NCI-H69 (cell line): Measurements from ENCODE around the gene TMEM163.

Experiments
- DNase-seq: peaks from one replicate; lab custom pipeline; 2025; lab: John Stamatoyannopoulos, UW

The TMEM163 gene

GRCh38 chr2:134581877-134582546 lies 136.8 kb downstream of the TMEM163 start:
- DNase-seq: no peak

DNA sequence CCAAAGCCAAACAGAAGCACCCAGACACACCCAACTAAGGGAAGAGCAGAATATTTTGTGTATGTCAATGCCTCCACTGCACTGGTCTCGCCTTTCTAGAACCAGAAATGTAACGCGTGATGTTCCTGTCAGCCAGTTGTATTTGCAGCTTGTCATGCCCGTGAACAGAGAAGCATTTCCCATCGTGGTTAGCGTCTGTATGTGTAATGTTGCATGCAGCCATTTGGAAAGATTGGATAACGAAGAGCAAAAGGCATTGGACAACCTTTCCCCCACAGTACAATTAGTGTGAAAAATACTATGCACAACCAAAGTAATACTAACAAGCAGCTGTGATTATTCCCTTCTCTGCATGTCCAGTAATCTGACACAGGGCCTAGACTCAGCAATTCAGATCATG lies 140.5 kb downstream of the TMEM163 start:
- no peak for DNase-seq

GRCh38 chr2:134576478-134576877 lies 142.3 kb downstream of the TMEM163 start:
- no peak for DNase-seq

- no peak for DNase-seq
Measured at GRCh38 chr2:134575888-134576287, 142.9 kb downstream of the TMEM163 start.

GRCh38 chr2:134574611-134575330 lies 144.0 kb downstream of the TMEM163 start:
- DNase-seq: peak; percentile 100

GRCh38 chr2:134573724-134574123 lies 145.1 kb downstream of the TMEM163 start:
- no peak for DNase-seq

GRCh38 chr2:134573085-134573370 lies 145.8 kb downstream of the TMEM163 start:
- no peak for DNase-seq

- DNase-seq: no peak
Measured at GRCh38 chr2:134572314-134573084, 146.3 kb downstream of the TMEM163 start.

- no peak for DNase-seq
Measured at GRCh38 chr2:134570676-134571075, 148.1 kb downstream of the TMEM163 start.

DNA sequence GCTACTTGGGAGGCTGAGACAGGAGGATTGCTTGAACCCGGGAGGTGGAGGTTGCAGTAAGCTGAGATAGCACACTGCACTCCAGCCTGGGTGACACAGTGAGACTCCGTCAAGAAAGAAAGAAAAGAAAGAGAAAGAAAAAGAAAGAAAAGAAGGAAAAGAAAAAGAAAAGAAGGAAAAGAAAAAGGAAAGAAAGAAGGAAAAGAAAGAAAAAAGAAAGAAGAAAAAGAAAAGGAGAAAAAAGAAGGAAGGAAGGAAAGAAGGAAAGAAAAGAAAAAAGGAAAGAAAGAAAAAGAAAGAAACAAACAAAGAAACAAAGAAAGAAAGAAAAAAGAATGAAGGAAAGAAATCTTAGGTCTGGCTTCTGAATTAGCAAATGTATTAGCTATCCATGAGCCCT lies 150.4 kb downstream of the TMEM163 start:
- DNase-seq: no peak

GRCh38 chr2:134567666-134568065 lies 151.1 kb downstream of the TMEM163 start:
- DNase-seq: no peak

DNA sequence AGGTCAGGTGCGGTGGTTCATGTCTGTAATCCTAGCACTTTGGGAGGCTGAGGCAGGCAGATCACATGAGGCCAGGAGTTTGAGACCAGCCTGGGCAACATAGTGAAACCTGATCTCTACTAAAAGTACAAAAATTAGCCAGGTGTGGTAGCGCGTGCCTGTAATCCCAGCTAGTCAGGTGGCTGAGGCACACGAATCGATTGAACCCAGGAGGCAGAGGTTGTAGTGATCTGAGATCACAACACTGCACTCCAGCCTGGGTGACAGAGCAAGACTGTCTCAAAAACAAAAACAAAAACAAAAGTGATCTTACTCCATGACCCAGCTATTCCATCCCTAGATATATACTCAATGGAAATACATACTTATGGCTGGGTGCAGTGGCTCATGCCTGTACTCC lies 153.8 kb downstream of the TMEM163 start:
- peak; percentile 100 for DNase-seq

GRCh38 chr2:134564549-134564948 lies 154.3 kb downstream of the TMEM163 start:
- DNase-seq: no peak

DNA sequence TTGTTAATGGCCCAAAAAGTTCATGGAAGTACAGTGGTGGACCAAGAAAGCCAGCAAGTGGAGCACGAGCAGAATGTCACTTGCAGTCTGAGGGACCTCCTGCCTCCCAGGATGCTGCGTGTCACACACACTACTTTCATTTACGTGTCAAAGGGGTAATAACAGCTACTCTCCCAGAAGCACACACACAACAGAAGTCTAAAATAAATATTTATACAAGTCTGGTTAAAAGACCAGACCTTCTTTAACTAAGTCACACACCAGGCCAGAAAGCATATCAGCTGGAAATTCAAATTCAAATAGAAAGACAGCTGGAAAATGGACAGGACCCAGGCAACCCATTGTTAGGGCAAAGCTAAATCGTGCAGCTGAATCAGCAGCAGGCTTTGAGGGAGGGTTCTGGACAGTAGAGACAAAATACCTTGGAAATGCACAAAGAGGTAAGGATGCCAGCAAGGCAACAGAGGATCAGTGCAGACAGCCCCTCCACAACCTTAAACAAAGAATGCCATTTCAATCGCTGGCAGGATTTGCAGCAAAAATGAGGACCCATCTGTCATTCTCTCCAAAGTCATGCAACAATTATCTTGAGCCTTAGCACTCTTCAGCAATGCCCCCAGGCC lies 160.5 kb downstream of the TMEM163 start:
- peak; percentile 100 for DNase-seq

- no peak for DNase-seq
Measured at GRCh38 chr2:134555411-134555810, 163.4 kb downstream of the TMEM163 start.

GRCh38 chr2:134553657-134554056 lies 165.1 kb downstream of the TMEM163 start:
- DNase-seq: no peak

GRCh38 chr2:134550566-134551164 lies 168.1 kb downstream of the TMEM163 start:
- no peak for DNase-seq

GRCh38 chr2:134549104-134549503 lies 169.7 kb downstream of the TMEM163 start:
- DNase-seq: no peak

- no peak for DNase-seq
Measured at GRCh38 chr2:134540990-134541389, 177.8 kb downstream of the TMEM163 start.

DNA sequence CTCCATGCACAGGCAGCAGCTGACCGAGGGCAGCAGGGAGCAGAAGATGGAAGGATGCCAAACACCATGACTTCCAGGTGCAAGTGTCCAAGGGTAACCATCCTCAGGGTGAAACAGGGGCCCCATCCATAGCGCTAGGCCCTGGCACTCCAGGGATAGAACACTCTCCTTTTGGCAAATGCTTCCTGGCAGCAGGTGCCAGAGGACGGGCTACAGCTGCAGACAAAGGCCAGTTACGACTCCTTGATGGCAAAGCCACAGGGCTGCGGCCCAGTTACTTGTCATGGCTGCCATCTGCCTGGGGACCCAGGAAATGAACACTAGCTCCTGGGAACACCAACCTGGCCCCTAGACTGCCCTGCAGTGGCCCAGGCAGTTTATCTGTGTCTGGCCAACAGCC lies 178.8 kb downstream of the TMEM163 start:
- DNase-seq: peak; percentile 100

DNA sequence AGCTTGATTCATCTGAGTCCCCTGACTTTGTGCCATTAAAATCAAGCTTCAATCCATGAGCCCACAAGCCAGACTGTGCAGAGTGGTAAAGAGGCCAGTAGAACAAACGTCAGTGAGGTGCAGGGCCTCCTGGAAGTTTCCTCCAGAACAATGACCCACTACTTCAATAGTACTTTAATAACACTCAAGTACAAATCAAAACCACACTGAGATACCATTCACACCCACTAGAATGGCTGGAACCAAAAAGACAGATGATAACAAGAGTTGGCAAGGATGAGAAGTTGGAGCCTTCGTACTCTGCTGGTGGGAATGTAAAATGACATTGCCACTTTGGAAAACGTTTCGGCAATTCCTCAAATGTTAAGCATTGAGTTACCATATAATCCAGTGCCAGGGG lies 181.1 kb downstream of the TMEM163 start:
- DNase-seq: no peak

DNA sequence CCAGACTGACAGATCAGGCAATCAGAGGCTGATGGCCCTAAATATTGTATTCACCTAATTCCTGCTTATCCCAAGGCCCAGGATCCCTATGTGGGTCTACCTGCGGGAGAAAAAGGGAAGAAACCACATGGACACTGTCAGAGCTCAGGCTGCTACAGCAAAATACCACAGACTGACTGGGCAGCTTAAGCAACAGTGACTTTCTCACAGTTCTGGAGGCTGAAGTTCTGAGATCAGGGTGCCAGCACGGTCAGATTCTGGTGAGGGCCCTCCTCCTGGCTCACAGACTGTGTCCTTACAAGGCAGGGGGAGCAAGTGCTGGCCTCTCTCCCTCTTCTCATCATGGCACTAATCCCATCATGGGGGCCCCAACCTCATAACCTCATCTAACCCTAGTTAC lies 181.7 kb downstream of the TMEM163 start:
- no peak for DNase-seq
